Testis (tissue), 3 donors: ENCODE measurements around the gene SSTR5. TPM values are rescaled to one million over a fixed set of nuclear protein-coding genes. Genes with fewer than 3 reads are reported as not detected.

Experiments used
- DNase-seq: peaks from one replicate; pipeline ENCODE4 v3.0.0-alpha.2; 2019
- H3K27ac ChIP-seq, 2 donors: fragments of 200-600 bp; sonication (generic); one replicate each; pipeline ENCODE4 v1.5.1; 2019
- H3K27me3 ChIP-seq: fragments of 200-600 bp; sonication (generic); one replicate; pipeline ENCODE4 v1.5.1; 2019
- H3K36me3 ChIP-seq: fragments of 200-600 bp; sonication (generic); one replicate; pipeline ENCODE4 v1.5.1; 2017; ENCODE audit warnings: low read depth; ENCODE audit errors: missing control alignments
- H3K4me1 ChIP-seq: fragments of 200-600 bp; sonication (generic); one replicate; pipeline ENCODE4 v1.5.1; 2019
- H3K4me3 ChIP-seq, 2 donors: fragments of 200-600 bp; sonication (generic); one replicate each; pipeline ENCODE4 v1.5.1; 2017 to 2019
- H3K9me3 ChIP-seq: fragments of 200-600 bp; sonication (generic); one replicate; pipeline ENCODE4 v1.5.1; 2017
- POLR2A ChIP-seq: fragments of 450-650 bp; IDR thresholded peaks from one replicate; pipeline ENCODE4 v1.6.1; 2017; ENCODE audit warnings: antibody characterized with exemption, mild to moderate bottlenecking, moderate library complexity
- WGBS, 2 donors: methylation state at CpG; one replicate each; pipeline ENCODE4 v1.1.5; 2018; 5-methylcytosine and 5-hydroxymethylcytosine counted together
- intact Hi-C: fragments of 100-400 bp; cut with DNase I; formaldehyde crosslinking; loops from one replicate; pipeline ENCODE4 v1.15.1; 2023; ENCODE audit warnings: low total_unique reads
- polyA plus RNA-seq: library from polyadenylated mRNA; stranded (reverse); fragments of 350-450 nt; fragmentation: Illumina TruSeq; extraction: RNeasy Lipid Tissue Mini Kit (QIAGEN cat#74804); gene quantifications from one replicate; pipeline ENCODE4 v1.2.3, GENCODE V29; 2014; ENCODE audit warnings: low read depth, low replicate concordance; ENCODE audit not compliant: insufficient read depth
- total RNA-seq, 2 donors: library from RNA; depleted of rRNA; stranded (reverse); fragments of >200 nt; gene quantifications; one replicate each; pipeline ENCODE4 v1.2.3, GENCODE V29; 2016
- TF ChIP-seq, protein P1 (sequence below), 3 experiments: fragments of 450-650 bp in 2 of 3; fragments of 200-600 bp in 1 of 3; sonication (generic) in 1 of 3; IDR thresholded peaks; one replicate each; pipeline ENCODE4 v1.5.1; 2016 to 2019; ENCODE audit warnings: antibody characterized with exemption in 3 of 3, mild to moderate bottlenecking in 2 of 3, moderate library complexity in 1 of 3

The SSTR5 gene
- total and polyA plus RNA-seq, 3 donors from 2014 or later: 0.31 TPM; not detected in 2

DNA sequence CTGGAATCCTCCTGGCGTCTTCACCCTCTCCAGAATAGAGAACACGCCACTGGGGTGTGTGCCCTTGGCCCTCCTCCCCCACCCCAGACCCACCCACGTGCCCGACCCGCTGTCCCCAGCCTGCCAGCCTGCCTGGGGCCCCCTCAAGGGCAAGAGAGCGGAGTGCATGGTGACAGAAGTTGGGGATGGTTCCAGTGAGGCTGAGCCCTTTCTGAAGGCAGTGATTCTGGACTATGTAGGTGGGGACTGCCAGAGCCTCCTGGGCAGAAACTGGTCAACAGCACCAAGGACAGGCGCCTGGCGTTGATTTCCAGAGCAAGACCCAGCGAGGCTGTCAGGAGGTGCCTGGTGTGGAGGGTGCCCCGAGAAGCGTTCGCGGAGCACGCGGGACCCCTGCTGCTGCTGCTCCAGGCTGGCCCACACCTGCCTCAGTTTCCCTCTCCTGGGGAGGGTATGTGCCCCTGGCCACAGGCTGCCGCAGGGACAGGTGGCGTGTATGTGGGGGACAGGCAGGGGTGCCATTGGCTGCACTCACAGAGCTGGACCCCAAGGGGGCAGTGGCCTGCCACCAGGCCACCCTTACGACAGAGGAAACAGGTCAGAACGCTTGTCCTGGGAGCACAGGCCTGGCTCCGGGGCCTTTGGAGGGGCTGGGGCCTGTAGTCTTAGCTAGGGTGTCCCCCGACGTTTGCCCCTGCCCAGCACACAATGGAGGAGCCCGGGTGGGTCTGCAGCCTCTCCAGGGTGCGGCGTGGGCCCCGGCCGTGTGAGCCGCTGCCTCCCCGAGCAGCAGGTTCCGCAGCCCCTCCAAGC, 1.2 kb downstream of the SSTR5 start:
- H3K27ac ChIP-seq: no peak overlapping the region
- TF ChIP-seq, protein P1, sequence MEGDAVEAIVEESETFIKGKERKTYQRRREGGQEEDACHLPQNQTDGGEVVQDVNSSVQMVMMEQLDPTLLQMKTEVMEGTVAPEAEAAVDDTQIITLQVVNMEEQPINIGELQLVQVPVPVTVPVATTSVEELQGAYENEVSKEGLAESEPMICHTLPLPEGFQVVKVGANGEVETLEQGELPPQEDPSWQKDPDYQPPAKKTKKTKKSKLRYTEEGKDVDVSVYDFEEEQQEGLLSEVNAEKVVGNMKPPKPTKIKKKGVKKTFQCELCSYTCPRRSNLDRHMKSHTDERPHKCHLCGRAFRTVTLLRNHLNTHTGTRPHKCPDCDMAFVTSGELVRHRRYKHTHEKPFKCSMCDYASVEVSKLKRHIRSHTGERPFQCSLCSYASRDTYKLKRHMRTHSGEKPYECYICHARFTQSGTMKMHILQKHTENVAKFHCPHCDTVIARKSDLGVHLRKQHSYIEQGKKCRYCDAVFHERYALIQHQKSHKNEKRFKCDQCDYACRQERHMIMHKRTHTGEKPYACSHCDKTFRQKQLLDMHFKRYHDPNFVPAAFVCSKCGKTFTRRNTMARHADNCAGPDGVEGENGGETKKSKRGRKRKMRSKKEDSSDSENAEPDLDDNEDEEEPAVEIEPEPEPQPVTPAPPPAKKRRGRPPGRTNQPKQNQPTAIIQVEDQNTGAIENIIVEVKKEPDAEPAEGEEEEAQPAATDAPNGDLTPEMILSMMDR (IDR thresholded peaks at IDR 0.05): no peak
- TF ChIP-seq POLR2A: no peak
- intact Hi-C loops: no loop called here
- H3K36me3 ChIP-seq: no peaks in the 10 kb centered on the region
- H3K4me3 ChIP-seq: no peak overlapping the region
- no peak for DNase-seq
- peaks cover 6% of the 10 kb centered on the region for H3K4me1 ChIP-seq
- H3K9me3 ChIP-seq: no peaks in the 10 kb centered on the region
- WGBS, 2 donors: 59 to 87% methylated on average over 9 to 22 of the region's 30 CpGs
- no peaks in the 10 kb centered on the region for H3K27me3 ChIP-seq

DNA sequence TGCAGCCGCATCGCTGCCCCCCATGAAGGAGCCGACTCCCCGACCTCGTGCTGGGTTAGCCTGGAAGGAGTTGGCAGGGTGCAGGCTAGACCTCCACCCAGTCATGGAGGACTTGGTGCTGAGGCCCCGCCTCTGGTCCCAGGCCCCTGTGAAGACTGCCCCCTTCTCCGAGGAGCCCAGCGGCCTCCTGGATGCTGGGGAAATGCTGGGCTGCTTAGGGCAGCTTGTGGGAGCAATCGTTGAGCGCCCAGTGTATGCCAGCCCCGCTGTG, 1.8 kb downstream of the SSTR5 start:
- Histone ChIP-seq H3K27ac (no peak overlapping the region), H3K36me3 (no peaks in the 10 kb centered on the region), H3K4me3 (no peak overlapping the region), H3K4me1 (peaks cover 6% of the 10 kb centered on the region), H3K9me3 (no peaks in the 10 kb centered on the region), H3K27me3 (no peaks in the 10 kb centered on the region)
- no peak for DNase-seq
- TF ChIP-seq, protein P1 (IDR thresholded peaks at IDR 0.05): no peak
- no peak for TF ChIP-seq POLR2A
- intact Hi-C loops: no loop called here
- 67 to 82% methylated on average over 2 to 11 of the region's 11 CpGs for WGBS, 2 donors

DNA sequence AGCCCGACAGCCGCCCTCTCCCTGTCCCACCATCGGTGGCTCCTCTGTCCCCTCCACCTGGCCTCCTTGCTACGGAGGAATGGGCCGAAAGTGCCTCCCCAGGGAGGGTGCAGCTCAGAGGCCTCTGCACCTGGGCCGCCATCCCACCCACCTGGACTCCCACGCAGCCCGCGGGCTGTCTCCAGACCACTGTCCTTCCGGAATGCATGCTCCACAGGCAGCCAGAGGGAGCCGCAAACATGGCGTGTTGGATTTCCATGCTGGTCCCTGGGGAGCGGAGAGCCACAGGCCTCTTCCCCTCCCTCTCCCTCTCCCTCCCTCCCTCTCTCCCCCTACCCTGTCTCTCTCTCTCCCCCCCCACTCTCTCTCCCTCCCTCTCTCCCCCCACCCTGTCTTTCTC, 3.0 kb downstream of the SSTR5 start:
- WGBS, 2 donors: 75 to 81% methylated on average over 13 of the region's 13 CpGs
- intact Hi-C loops: no loop called here
- H3K9me3 ChIP-seq: no peaks in the 10 kb centered on the region
- peaks cover 6% of the 10 kb centered on the region for H3K4me1 ChIP-seq
- H3K27ac ChIP-seq: no peak overlapping the region
- no peak for DNase-seq
- H3K4me3 ChIP-seq: no peak overlapping the region
- no peaks in the 10 kb centered on the region for H3K36me3 ChIP-seq
- no peaks in the 10 kb centered on the region for H3K27me3 ChIP-seq
- TF ChIP-seq, protein P1 (IDR thresholded peaks at IDR 0.05): no peak
- TF ChIP-seq POLR2A: no peak

DNA sequence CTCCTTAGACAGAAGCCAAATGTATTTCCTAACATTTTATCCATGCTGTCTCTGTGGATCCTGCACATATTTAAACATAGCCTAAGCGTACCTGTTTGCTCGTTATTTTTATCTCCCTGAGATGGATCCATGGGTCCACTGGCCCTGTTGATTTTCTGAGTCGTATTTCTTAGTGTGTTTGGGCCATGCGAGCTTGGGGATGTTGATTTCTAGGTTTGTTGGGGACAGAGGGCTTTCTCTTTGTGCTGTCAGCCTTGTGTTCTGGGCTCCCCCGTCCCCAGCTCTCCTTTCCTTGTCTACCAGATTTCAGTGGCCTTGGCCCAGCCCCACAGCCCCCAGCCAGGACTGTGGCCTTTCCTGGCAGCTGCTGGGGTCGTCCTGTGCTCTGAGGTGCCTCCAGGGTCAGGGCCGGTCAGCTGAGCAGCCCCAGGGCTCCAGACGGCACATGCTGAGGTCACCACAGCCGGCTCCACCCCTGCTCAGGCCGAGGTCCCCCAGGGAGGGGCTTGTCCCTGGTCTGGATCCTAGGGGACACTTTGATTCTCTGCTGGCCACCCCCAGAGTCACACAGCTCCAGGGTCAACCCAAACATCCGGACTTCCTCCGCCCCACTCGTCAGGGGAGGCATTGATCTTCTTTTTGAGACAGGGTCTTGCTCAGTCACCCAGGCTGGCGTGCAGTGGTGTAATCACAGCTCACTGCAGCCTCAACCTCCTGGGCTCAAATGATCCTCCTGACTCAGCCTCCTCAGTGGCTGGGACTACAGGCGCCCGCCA, 4.4 kb downstream of the SSTR5 start:
- H3K27ac ChIP-seq: no peak overlapping the region
- DNase-seq: no peak
- TF ChIP-seq, protein P1 (IDR thresholded peaks at IDR 0.05): no peak
- TF ChIP-seq POLR2A: no peak
- H3K27me3 ChIP-seq: no peaks in the 10 kb centered on the region
- H3K4me3 ChIP-seq: no peak overlapping the region
- H3K9me3 ChIP-seq: no peaks in the 10 kb centered on the region
- H3K36me3 ChIP-seq: no peaks in the 10 kb centered on the region
- 39 to 63% methylated on average over 11 to 16 of the region's 16 CpGs for WGBS, 2 donors
- intact Hi-C loops: no loop called here
- H3K4me1 ChIP-seq: peaks cover 11% of the 10 kb centered on the region
